Measurements from ENCODE around the gene SCAPER. TPM values are rescaled to one million over a fixed set of nuclear protein-coding genes. Genes with fewer than 3 reads are reported as not detected.

SCAPER gene
- total RNA-seq, 2 experiments from 2014 or later = 18.6 to 19.8 TPM

DNA sequence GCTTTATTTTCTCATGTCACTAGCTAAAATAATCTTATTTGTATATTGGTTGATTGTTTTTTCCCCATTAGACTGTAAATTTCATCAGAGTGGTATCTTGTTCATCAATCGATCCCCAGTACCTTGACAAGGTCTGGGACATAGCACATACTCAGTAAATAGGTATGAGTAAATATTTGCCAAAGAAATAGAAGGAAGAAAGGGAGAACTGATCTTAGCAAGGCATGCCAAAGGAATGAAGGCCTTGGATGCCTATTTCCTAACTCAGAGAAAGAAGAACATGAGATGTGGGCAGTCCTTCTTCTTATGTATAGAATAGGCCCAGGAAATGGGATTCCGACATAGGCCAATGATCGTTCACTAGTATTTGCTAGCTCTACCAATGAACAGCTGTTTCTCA, 513.8 kb downstream of the SCAPER start:
- CTCF ChIA-PET = no interaction called here
- POLR2A ChIA-PET = no interaction called here

DNA sequence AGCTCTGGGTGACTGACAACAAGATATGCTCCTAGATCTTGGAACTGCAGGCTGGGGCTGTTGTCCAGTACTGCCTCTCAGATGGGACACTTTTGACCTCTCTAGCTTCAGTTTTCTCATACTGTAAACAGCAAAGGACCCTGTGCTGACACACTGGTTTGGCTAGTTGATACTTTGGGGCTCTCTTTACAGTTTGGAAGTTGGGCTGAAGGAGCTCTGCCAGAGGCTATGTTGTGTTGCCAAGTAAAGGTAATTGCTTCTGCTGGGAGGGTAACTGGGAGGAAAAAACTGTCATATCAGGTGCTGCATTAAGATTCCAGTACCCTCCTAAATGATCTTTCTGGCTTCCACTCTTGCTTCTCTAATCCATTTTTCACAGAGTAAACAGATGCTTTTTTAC, 514.6 kb downstream of the SCAPER start:
- ChIA-PET POLR2A (no interaction called here), CTCF (no interaction called here)

DNA sequence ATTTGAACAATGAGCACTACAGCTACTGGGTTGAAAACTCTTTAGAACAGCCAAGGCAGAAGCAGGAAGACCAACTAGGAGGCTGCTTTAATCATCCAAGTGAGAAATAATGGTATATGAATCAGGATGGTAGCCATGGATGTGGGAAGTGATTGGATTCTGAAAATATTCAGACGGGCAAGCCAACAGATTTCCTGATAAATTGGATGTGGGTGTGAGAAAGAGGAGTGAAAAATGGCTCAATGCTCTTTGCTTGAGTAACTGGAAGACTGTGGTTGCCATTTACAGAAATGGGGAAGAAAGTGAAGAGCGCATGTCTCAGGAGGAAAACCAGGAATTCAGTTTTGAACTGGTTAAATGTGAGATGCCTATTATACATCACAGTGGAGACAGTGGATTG, 518.2 kb downstream of the SCAPER start:
- ChIA-PET CTCF (no interaction called here), POLR2A (no interaction called here)

DNA sequence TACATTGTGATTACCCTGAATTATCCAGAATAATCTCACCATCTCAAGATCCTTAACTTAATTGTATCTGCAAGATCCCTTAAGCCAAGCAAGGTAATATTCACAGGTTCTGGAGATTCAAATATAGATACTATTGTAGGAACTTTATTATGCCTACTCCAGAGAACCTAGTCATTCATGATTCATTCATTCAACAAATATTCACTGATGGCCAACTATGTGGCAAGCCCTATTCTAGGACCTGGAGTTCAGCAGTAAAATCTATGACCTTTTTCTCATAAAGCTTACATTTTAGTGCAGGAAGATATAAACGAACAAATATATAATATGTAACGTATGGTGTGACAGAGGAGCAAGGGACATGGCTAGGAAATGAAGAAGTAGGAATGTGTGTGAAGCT, 519.0 kb downstream of the SCAPER start:
- CTCF ChIA-PET = no interaction called here
- POLR2A ChIA-PET = no interaction called here

DNA sequence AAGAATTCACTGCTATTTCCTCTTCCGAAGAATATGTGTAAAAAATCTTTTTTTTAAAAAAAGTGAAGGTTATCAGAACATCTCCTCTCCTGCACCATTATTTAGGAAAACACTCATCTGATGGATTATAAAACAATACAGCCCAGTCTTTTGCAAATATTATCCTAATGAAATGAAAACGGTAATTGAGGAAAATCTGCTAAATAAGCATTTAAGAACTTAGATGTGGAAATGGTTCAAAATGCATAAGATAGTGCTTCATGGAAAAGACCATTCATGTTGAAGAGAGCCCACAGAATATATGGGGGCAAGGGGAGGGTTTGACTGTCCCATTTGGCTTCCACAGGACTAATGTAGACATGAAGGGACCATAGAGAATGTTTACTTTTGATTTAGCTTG, 520.7 kb downstream of the SCAPER start:
- POLR2A ChIA-PET = interaction anchor here (1.0 kb wide), 1 partner anchor 73 kb away, joined by 3 read pairs; the partner anchor contains the start of gene ETFA
- CTCF ChIA-PET = no interaction called here

DNA sequence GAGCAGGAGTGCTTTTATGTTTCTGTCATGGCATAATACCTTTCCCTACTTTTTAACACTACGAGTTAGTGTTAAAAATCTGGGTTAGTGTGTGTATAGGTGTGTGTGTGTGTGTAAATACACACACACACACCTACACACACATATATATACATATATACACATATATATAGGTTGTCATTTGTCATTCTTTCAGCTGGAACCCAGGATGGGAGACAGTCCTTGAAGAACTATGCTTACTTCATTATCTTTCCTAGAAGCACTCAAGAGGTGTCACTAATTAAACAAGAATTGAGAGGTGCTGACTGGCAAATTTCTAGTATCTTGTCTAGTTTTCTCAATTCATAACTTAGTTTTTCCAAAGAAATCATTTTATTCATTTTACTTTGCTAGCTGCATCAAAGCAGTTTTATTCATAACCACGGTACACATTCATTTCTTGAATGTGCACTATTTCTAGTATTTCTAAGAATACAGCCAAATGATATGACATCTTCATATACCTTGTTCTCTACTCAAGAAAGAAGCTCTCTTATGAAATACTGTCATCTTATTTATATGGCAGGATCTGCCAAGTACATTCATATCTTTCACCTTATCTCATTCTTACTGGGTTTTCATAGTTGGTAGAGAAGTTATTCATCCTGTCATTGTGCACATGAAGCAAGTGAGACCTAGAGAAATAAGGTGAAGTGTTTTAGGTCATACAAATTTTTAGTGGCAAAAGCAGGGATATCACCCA, 522.0 kb downstream of the SCAPER start:
- POLR2A ChIA-PET = no interaction called here
- CTCF ChIA-PET = interaction anchor here (0.5 kb wide), 1 partner anchor 112 kb away, joined by 3 read pairs; no protein-coding TSS in a partner anchor

DNA sequence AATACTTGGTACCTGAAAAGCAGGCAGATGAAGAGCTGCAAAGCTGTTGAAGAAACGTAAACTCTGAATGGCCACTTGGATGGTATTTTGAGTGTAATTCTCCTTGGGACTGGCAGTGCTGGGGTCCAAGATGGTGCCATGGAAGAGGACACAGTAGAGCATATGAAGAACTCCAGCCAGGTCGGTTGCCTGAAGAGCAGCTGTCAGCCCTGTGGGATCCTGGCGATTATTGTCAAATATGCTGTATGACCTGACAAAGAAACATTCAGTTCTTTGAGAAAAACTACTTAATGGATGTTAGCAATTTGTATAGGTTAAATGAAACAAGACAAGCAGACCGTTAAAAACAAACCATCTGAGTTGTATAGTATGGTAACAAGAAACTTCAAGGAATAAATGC, 523.8 kb downstream of the SCAPER start:
- POLR2A ChIA-PET = interaction anchor here (0.7 kb wide), 1 partner anchor 12 kb away, joined by 3 read pairs; no protein-coding TSS in a partner anchor
- CTCF ChIA-PET = no interaction called here

DNA sequence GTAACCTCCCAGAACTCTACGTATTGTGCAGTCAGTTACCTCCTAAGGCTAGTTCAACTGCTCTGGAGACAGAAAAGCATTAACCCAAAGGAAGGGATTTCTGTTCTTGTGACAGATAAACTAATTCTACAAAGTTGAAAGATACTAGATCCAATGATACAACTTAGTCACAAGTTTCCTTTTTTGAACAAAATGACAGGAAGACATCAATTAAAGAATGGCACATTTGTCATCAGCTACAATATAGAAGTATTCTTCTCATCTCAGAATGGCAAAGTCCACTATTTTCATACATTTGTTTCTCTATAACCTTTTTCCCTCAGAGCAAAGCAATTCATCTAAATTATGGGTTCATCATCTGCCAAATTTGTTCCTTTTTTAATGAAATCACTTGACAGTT, 524.9 kb downstream of the SCAPER start:
- ChIA-PET POLR2A (no interaction called here), CTCF (no interaction called here)

DNA sequence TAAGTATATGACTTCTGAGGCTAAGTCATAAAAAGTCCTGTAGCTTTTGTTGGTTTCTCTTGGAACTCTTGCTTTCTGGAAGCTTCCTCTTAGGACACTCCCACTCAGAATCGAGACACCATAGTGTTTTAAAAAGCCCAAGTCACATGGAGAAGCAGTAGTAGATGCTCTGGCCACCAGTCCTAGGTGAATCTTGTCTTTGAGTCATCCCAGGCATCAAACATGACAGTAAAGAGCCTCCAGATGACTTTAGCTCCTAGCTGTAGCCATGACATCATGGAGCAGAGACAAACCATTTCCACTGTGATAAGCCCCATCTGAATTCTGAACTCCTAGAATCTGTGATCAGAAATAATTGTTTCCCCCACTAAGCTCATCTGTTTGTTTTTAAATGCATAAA, 526.4 kb downstream of the SCAPER start:
- POLR2A ChIA-PET = interaction anchor here (0.6 kb wide), 1 partner anchor 319 kb away, joined by 7 read pairs; the partner anchor contains the start of gene TMEM266
- CTCF ChIA-PET = no interaction called here

DNA sequence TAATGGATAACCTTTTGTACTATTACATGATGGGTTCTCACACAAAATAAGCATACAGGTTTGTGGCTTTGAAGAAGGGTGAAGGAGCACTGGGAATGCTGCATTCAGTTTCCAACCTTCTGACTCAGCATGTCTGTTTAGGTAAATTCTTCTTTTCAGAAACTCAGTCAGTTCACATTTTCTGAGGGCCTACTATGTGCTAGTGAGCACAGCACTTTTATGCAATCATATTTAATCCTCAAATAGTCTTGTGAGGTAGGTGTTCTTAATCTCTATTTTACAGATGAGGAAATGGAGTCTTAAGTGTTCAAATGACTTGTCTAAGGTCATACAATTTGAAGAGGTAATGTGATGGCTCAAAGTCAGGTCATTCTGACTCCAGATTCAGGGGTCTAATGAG, 527.4 kb downstream of the SCAPER start:
- POLR2A ChIA-PET = no interaction called here

DNA sequence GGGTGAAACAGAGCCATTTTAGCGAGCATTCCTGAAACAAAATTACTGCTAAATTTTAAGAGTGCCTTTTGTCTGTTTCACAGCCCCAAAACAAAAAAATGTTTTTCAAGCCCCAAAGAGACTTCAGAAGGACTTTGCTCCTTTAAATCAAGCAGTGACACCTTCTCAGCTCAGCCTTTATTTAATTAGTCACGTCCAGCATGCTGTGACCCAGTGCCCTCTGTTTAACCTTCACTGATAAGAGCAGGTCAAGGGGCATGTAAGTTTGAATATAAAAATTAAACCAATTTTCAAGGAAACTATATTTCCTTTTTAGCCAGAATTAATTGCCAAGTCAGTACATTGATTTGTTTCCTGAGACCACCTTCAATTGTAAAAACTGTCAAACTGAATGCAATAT, 527.9 kb downstream of the SCAPER start:
- ChIA-PET POLR2A (no interaction called here), CTCF (no interaction called here)

More for the DNA sequence above, 527.4 kb downstream of the SCAPER start:
- CTCF ChIA-PET = no interaction called here

DNA sequence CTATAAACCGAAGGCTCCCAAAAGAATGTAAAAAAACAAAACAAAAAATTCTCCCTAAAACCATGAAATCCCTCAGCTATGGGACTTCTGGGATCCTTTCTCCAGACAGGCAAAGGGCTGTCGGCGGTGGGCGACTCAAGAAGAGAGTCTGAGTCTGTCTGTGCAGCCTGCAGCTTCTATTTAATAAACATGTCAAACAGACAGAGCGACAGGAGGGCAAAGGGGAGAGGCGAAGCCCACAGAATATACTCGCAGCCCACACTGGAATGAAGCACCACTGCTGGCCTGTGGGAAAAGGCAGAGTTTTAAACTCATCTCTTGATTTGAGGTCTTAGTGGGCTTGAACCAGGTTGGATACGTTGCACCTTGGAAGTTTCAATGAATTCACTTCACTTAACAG, 528.3 kb downstream of the SCAPER start:
- POLR2A ChIA-PET = no interaction called here

DNA sequence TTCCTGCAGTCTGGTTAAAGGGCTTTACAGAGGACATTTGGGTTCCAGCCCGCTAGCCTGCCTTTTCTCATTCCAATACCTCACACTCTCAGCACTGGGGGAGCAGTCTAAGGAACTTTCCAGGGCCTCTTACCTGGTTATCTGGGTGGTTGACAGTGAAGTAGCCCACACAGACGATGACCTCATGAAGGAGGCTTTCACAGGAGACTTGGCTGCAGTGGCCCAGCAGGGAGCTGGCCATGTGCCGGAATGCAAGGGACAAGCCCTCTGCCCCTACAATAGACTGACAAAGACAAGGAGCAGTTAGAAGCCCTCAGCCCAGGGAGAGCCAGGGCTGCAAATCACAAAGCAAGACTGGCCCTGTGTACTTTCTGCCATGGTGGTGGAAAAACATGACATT, 529.1 kb downstream of the SCAPER start:
- POLR2A ChIA-PET = no interaction called here
- CTCF ChIA-PET = no interaction called here

More for the DNA sequence above, 528.3 kb downstream of the SCAPER start:
- CTCF ChIA-PET = no interaction called here

DNA sequence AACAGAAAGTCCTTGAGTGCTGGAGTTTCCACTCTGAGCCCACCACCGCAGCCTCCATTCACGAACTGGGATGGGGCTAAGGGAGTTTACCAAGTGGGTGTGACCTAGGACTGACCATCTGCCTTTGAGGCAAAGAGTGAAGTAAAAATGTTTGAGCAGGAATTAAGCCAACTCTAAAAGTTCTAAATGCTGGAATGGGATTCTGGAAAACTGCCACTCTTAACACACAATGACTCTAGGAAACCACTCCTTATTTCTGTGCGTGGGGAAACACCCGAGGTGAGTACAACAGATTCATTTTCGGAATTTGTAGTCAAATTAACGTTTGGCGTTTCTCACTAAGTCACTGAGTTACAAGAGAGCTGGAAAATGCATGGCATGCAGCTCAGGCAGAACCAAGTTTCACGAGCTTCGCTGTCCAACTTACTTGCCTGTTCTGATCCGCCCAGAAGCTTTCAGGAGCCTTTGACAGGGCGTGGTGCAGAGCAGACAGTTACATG, 537.0 kb downstream of the SCAPER start:
- POLR2A ChIA-PET = no interaction called here
- CTCF ChIA-PET = no interaction called here

DNA sequence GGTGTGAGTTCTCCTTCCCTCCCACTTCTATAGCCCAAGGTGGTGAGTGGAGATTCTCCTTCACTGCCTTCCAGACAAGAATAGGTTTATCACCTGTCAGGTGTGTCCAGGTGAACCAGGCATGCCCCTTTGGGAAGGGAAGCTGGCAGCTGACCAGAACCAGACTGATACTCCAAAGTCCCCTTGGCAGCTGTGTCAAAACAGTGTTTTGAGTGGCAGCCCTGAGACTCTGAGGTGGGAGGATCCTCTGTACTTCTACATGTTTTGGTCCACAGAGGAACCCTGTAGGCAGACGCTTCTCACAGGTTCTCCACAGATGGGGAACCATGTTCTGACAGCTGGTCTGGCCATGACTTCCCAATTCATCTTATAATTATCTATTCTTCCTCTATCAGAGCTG, 538.4 kb downstream of the SCAPER start:
- POLR2A ChIA-PET = no interaction called here

DNA sequence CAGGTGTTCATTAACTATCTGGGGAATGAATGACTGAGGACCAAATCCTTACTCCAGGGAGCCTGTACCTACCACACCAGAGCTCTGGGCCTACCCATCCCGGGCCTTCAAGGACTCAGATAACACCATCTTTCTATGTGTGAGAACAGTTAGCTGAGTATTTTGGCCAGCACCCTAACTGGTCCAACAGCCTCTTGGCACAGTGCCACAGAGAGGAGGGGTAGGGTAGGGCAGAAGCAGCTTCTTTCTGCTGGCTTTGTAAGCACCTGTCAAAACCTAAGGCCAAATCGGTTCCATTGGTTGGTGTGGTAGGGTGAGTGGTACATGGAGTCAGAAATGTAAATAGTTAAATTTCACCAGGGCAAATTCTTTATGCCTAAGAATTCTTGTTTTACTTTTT, 541.9 kb downstream of the SCAPER start:
- POLR2A ChIA-PET = no interaction called here
- CTCF ChIA-PET = no interaction called here

More for the DNA sequence above, 538.4 kb downstream of the SCAPER start:
- CTCF ChIA-PET = no interaction called here

DNA sequence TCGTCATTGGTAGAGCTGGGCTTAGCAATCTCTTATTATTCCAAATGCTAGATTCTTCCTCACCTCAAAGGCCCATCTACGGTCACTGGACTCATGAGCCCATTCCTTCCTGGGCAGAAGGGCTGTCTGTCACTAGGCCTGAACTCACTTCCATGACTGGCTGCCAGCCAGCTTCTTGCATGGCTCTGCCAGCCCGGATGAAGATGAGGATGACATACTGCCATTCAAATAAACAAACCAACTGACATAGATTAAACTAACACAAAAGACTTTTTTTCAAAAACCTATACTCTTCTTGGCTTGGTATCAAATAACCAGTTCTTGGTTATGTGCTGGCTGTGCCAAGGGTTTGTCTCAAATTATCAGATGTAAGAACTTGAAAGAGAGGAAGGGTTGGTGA, 544.7 kb downstream of the SCAPER start:
- ChIA-PET POLR2A (no interaction called here), CTCF (no interaction called here)

DNA sequence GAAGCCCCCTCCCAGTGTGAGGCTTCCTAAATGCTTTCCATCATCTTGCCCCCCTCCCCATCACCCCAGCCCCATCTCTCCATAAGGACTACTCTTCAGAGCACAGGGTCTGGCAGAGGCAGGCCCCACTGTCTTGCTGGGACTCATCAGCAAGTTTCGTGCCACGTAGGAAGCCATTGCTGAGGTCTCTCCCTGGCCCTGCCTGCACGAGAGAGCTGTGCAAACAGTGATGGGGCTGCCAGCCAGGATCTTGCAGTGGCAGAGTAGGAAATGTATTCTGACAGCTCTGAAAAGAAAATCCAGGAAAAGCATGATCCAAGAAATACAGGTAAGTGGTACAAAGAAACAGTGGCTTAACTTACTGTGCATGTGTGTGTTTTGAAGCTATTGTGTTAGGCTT, 546.0 kb downstream of the SCAPER start:
- CTCF ChIA-PET = no interaction called here
- POLR2A ChIA-PET = no interaction called here

DNA sequence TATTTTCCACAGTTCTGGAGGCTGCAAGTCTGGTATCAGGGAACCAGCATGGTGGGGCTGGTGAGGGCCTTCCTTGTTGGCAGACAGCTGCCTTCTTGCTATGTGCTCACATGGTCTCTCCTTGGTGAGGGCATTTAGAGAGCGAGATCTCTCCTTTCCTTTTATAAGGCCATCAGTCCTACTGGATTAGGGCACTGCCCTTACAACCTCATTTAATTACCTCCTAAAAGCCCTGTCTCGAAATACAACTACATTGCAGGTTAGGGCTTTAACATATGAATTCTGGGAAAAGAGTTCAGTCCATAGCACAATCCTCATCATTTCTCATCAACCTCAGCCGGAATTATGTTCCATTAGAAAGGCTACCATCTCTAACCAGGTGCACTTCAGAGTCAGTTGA, 546.7 kb downstream of the SCAPER start:
- CTCF ChIA-PET = no interaction called here

DNA sequence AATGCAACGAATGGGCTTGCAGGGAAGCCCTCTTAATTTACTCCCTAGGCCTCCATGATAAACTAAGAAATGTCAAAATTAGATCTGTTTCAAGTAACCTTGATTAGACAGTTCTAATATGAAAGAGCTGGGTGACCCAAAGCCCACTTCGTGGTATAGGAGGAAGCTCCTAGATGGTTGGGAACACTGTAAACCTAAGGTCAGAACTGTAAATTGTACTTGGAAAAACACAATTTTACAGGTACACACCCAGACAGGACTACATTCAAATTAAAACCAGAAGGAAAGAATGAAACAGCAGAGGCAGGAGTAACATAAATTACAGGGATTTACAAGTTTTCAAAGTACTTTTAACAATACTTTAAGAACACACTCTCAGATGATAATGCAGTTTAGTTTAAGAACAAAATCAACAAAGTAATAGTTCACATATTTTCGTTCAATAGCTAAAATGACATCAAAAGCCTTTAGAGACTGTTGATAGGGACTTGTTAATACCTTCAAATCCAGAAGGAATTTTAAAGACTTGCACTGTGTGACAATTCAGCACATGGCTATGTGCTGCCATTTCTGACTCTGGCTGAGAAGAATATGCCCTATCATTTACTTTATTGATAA, 550.2 kb downstream of the SCAPER start:
- CTCF ChIA-PET = no interaction called here
- POLR2A ChIA-PET = no interaction called here

More for the DNA sequence above, 546.7 kb downstream of the SCAPER start:
- POLR2A ChIA-PET = no interaction called here

DNA sequence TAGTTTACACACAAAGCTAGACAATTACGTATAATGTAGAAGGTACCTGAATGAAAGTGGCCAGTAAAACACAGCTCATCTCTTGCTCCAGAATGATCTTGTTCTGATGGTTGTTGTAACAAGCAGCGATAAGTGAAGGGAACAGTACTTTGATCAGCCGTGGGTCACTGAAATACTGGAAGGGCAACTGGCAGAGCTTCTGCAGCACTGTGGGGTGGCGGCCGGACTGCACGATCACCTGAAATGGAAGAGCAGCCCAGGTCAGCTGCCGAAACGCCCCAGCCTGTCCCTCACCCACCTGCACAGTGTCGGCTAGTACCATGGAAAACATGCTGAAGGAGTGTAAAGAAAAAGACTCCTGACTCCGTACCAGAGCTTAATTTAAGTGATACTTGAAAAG, 551.2 kb downstream of the SCAPER start:
- ChIA-PET POLR2A (no interaction called here), CTCF (no interaction called here)
